Endothelial cell of umbilical vein (primary cell): ENCODE data around the gene IL17RD.

Source experiments
- CTCF ChIP-seq, 2 donors: IDR thresholded peaks; 1 replicate in 1 of 2; 2 replicates in 1 of 2; pipeline ENCODE4 v1.5.1; 2011; ENCODE audit warnings: low read length in 2 of 2, mild to moderate bottlenecking in 2 of 2, moderate library complexity in 2 of 2, control low read depth in 1 of 2, inconsistent platforms in 1 of 2, low read depth in 1 of 2; ENCODE audit not compliant: insufficient read depth in 1 of 2; ENCODE audit errors: extremely low read depth in 1 of 2
- EZH2 ChIP-seq: IDR thresholded peaks from 2 replicates; pipeline ENCODE4 v1.6.1; 2012; ENCODE audit warnings: borderline replicate concordance, low read depth, mild to moderate bottlenecking, moderate library complexity, low read length, inconsistent platforms; ENCODE audit not compliant: severe bottlenecking
- JUN ChIP-seq: IDR thresholded peaks from 2 replicates; pipeline ENCODE4 v1.6.1; 2011; ENCODE audit warnings: borderline replicate concordance, low read depth; ENCODE audit not compliant: insufficient read length, insufficient read depth
- POLR2A ChIP-seq: IDR thresholded peaks from 2 replicates; pipeline ENCODE4 v1.6.1; 2012; ENCODE audit warnings: low read depth, mild to moderate bottlenecking, control low read depth, low read length

- TF ChIP-seq JUN: no peak
- TF ChIP-seq CTCF (IDR thresholded peaks at IDR 0.05; ENCODE audit: extremely low read depth in 1 of 2, insufficient read depth in 1 of 2, low read depth in 1 of 2, low read length in 2 of 2): no peak
- TF ChIP-seq POLR2A: no peak
- TF ChIP-seq EZH2: no peak
Measured at GRCh38 chr3:57080171-57080570, 85.0 kb downstream of the IL17RD start.
